GM19438 (cell line): ENCODE results near the gene SLIRP.
"Not testable (repeated sequence)": the region's sequence is repeated elsewhere in the genome, so short reads cannot be mapped to it uniquely, and the experiment has no call there.

Source experiments
- ATAC-seq: cut with Tn5 transposase; IDR thresholded peaks from one replicate; pipeline ENCODE4 v1.9.1; 2021; ENCODE audit warnings: low read depth; ENCODE audit not compliant: unreplicated experiment

SLIRP gene

DNA sequence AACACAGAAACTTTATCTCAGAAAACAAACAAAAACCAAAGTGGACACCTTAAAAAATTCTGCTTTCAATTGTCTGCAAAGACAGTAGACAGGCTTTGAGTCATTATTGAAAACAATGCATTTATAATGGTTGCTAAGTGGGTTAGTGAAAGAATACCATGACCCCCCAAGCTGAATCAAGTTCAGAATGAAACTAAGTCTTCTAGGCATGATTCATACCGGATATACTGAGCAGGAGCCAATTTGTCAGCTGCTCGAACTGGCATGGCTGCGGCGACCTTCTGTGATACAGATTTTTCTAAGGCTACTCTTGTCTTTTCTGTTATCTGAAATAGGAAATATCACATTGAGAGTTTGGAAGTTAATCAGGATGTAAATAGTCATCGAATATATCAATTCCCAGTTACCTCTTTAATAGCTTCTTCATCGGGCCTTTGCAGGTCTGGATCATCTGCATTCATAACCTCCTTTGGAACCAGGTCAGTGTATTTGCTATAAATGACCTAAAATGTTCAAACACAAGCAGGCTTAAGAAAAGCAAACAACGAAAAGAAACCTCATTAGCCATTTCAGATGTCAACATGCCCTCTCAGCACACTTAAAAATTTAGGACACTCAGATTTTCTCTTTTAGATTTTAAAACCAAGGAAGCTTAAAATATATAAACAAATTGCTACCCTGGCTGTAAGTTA lies 30.8 kb downstream of the SLIRP start:
- ATAC-seq: no peak

- no peak for ATAC-seq
Measured at GRCh38 chr14:77741438-77741837, 33.5 kb downstream of the SLIRP start.

DNA sequence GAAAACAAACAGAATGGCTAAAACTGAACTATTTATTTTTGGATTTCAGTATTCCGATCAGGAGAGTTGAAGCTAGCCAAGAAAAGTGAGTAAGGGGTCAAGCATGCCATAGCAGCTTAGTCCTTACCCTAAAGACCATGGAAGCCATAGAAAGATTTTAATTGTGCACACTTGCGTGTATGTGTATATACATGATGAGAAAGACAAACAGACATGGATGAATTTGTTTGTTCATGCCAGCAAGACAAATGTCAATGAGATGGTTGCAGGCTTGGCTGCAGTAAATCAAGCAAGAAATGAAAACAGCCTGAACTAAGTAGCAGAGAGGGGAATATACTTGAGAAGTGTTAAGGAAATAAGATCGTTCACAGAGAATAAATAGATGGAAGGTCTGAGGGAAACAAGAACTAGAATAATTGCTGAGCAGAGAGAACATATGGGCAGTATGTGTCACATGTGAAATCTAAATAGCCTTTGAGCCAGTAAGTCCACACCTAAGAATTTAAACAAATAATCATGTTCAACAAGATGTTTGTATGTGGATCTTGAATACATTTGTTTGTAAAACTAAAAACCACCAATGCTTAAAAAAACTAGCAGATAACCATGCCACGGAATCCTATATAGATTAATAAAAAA lies 38.3 kb downstream of the SLIRP start:
- ATAC-seq: no peak

- ATAC-seq: not testable (repeated sequence)
Measured at GRCh38 chr14:77747425-77747824, 39.5 kb downstream of the SLIRP start.

DNA sequence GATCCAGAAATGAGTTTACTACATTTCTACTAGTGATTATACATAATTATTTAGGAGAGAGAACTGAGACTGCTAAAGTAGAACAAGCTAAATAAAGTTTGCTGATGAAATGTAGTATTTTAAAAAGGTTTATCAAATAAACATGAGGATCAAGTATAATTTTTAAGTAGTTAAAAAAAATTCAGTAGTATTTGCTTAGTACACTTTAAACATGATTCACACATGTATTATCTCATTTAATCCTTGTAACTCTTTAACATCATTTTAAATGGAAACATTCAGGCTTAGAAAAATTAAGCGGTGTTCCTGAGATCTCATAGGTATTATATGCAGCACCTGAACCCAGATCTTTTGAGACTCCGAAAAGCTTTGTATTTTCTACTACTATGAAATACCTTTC lies 44.4 kb downstream of the SLIRP start:
- ATAC-seq: no peak

DNA sequence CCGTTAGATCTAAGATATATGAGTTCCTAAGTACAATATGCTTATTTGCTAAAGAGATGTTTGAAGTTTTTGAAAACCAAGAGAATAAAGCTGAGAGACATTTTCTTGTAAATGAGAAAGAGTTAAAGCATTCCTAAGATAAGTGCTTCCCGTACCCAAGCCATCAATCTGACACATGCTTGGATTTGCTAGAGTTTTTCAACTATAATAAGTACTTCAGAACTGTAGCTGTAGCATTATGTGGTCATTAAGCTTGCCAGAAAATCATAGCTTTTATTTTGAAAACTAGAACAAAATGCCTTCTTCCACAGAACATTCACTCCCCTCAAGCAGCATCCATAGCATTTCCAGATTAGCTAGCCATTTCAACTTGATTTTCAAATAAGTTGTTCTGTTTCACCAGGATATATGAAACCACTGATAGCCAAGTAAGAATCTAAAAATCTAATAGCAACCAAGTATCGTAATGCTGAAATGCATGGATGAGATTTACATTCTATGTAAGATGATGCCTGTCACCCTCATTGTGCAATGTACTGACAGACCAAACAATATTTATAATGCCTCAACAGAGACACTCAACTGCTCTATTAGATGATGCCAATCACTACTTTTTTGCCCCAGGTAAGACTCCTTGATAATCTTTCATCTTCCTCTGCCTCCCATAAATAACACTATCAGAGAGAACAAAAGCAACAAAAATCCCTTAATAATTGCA lies 45.1 kb downstream of the SLIRP start:
- ATAC-seq: no peak

DNA sequence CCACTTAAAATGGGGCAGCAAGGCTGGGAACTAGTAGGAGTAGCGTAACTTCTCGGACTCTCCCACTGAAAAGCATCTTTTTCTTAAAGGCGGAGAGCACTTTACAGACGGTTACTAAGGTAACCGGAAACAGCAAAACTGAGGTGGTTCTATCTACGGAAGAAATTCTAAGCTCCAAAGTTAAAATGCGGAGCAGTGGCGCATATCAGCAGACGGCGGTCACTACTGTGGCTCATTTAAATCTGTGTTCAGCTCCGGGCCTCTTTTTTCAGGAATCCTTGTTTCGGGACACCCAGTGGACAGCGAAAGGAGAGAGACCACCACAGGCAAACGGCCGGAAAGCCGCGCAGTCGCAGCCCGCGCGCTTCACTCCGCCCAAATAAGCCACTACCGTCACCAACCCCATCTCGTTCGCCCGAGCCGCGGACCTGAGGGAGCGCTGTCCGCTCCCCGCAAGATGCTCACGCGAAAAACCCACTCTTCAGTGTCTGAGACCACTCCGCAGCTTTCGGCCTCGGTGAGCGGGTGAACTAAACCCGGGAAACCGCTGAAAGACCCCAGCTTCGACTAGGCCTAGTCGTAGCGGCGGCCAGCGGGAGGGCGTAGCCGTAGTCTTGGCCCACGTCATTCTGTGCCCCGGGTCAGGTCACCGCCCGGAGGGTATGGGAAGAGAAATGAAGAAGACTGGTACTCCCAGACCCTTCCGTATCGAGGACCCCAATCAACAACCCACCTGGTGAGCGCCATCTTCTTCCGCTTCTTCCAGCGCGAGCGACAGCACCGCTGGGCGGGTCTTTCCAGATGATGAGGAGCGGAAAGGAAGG lies 52.7 kb downstream of the SLIRP start, which contains the start of gene SNW1:
Gene SNW1 (minus strand): TSS at position 776 of the 824 bp plus-strand sequence. CDS start 29 bp downstream, at position 747.
- ATAC-seq: peak; percentile 87

DNA sequence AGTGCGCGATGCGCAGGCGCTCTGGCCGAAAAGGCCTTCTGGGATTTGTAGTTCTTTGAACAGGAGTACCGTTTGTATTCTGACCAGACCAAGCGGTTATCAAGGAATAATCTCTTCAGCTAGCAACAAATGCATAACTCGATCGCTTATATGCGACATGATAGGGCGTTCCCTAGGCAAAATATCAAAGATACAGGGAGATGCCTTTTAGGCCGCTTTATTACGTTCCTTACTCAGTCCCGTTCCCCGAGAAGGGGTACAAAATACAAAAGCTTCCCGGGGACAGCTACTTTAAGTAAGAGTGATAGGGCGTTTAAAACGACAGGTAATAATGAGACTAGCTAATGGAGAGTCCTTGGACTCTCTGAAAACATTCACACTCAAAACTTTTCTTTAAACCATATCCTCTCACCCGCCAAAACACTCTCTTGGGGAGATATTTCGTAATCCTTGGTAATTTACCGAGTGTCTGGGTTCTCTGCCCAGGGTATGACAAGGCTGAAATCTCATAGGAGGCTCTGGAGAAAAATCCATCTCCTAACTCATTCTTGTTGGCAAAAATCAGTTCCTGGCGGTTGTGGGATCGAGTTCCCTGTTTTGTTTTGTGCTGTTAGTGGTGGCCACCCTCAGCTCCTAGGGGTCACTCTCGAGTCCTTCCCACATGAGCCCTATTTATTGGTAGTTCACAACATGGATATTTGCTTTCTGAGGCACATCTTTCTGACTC lies 53.5 kb downstream of the SLIRP start:
- peak; percentile 14 for ATAC-seq

DNA sequence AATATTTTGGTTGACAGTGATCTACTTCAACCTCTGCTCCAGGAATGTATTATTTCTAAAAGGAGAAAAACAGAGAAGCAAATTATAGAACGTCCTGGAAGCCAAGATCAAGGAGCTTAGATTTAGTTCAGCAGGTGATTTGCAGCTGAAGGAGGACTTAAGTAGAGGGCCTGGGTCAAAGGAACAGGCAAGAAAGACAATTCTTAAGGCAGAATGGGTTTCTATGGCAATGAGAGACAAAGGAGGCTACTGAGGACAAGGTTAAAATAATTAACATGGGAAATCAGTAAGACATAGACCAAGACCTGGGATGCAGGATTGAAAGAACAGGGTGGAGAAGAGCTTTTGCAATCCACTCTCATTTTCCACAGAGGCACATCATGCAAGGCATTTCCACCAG lies 55.4 kb downstream of the SLIRP start:
- no peak for ATAC-seq

DNA sequence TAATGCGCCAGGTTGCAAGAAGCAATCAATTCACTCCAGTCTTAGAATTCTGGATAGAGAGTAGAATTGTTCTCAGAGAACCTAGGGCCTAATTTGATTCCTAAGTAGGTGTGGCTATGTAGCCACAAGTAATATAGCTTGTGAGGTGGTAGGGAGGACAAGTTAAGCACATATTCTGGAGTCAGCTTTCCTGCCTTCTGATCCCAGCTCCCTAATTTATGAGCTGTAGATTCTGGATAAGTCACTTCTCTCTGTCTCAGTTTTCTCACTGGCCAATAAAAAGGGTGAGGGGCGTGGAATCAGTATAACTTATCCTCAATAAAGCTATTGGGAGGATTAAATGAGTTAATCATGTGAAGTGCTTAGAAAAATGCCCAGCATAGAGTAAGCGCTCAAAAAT lies 56.1 kb downstream of the SLIRP start:
- no peak for ATAC-seq
